GM13976 (cell line): ENCODE data around the gene SLC38A1.

Experiments
- DNase-seq: peaks from one replicate; pipeline ENCODE4 v3.0.0; 2012; ENCODE audit warnings: low spot score
- CTCF ChIP-seq: IDR thresholded peaks from 2 replicates; pipeline ENCODE4 v1.5.1; 2012; ENCODE audit warnings: borderline replicate concordance, mild to moderate bottlenecking; ENCODE audit not compliant: insufficient read depth; ENCODE audit errors: extremely low read depth, missing control alignments, control extremely low read depth
- in situ Hi-C: fragments of 300-500 bp; cut with MboI; formaldehyde crosslinking; loops from one replicate; pipeline ENCODE4 v1.12.0; 2022; ENCODE audit warnings: low sequenced_read_pairs, mixed read lengths, inconsistent platforms; ENCODE audit not compliant: unreplicated experiment

The SLC38A1 gene

GRCh38 chr12:46269429-46270241, 792 bp upstream of the SLC38A1 start:
- TF ChIP-seq CTCF, result no peak
- DNase-seq, result peak; percentile 74
- in situ Hi-C loops, result loop anchor here (10.0 to 25.0 kb wide), 2 partner anchors 55 to 532 kb away; partner anchors contain the start of gene ARID2

- DNase-seq, result peak; percentile 38
- TF ChIP-seq CTCF, result no peak
- in situ Hi-C loops, result loop anchor here (10.0 to 25.0 kb wide), 2 partner anchors 53 to 531 kb away; partner anchors contain the start of gene ARID2
Measured at GRCh38 chr12:46267825-46268582, 839 bp downstream of the SLC38A1 start.

- DNase-seq, result peak; percentile 46
- TF ChIP-seq CTCF, result no peak
- in situ Hi-C loops, result loop anchor here (10.0 to 25.0 kb wide), 2 partner anchors 53 to 530 kb away; partner anchors contain the start of gene ARID2
Measured at GRCh38 chr12:46267575-46267824, 1.3 kb downstream of the SLC38A1 start.

GRCh38 chr12:46266869-46267574, 1.8 kb downstream of the SLC38A1 start:
- no peak for TF ChIP-seq CTCF
- peak; percentile 51 for DNase-seq
- in situ Hi-C loops, result loop anchor here (10.0 to 25.0 kb wide), 2 partner anchors 52 to 530 kb away; partner anchors contain the start of gene ARID2

- no peak for DNase-seq
- no peak for TF ChIP-seq CTCF
- in situ Hi-C loops, result loop anchor here (10.0 to 25.0 kb wide), 2 partner anchors 52 to 529 kb away; partner anchors contain the start of gene ARID2
Measured at GRCh38 chr12:46266382-46266791, 2.5 kb downstream of the SLC38A1 start.

GRCh38 chr12:46265734-46266133, 3.1 kb downstream of the SLC38A1 start:
- in situ Hi-C loops, result loop anchor here (10.0 to 25.0 kb wide), 2 partner anchors 51 to 528 kb away; partner anchors contain the start of gene ARID2
- DNase-seq, result peak; percentile 43
- no peak for TF ChIP-seq CTCF
